HG02678 (cell line): ENCODE data around the gene ANXA1.
A peak's percentile ranks its signal among the peaks of the same experiment; 100 is the strongest.
"Not testable (repeated sequence)": the region's sequence is repeated elsewhere in the genome, so short reads cannot be mapped to it uniquely, and the experiment has no call there.

Experiments used
- ATAC-seq: cut with Tn5 transposase; IDR thresholded peaks from one replicate; pipeline ENCODE4 v1.9.1; 2021; ENCODE audit warnings: mild to moderate bottlenecking, moderate library complexity; ENCODE audit not compliant: unreplicated experiment

ANXA1 gene

DNA sequence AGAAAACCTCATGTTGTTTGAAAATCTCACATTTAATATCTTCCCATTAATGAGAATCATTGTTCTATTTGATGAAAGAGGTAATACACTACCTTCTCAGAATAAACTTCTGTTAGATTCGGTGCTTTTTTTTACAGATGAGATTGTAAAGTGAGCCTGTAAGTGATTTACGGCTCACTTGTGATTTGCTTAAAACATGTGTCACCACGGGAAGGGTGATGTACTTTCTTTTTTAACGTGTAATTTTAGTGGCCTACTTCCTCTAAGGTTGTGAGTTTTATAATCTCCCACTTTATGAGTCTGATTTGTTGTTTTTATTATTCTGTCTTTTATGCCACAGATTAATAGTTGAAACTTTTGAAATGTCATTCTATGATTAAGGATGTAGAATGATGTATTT, 15.9 kb downstream of the ANXA1 start:
- ATAC-seq, result no peak

DNA sequence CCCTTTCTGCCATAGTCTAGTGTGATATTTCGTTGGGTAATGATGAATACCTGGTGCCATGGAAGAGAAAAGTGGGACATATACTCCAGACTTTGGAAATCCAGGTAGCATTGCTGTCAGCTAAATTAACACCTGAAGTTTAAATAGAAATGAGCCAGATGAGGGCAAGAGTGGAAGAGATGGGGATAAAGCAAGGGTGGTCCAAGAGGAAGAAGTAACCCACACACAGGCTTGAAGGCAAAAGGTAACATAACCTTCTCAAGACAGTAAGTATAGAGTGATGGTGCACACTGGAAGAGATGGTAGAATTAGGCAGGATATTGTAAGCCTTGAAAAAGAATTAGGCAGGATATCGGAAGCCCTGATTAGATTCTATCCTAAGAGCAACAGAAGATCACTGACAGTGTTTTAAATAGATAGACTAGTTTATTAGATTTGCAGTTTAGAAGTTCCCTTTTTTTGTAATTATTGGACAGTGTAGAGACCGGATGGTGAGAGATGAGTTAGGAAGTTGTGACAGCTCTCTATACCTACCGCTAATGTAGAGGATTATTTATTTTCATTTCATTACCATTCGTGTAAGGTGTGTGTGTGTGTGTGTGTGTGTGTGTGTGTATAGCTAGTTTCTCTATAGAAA, 16.8 kb downstream of the ANXA1 start:
- ATAC-seq, result no peak

DNA sequence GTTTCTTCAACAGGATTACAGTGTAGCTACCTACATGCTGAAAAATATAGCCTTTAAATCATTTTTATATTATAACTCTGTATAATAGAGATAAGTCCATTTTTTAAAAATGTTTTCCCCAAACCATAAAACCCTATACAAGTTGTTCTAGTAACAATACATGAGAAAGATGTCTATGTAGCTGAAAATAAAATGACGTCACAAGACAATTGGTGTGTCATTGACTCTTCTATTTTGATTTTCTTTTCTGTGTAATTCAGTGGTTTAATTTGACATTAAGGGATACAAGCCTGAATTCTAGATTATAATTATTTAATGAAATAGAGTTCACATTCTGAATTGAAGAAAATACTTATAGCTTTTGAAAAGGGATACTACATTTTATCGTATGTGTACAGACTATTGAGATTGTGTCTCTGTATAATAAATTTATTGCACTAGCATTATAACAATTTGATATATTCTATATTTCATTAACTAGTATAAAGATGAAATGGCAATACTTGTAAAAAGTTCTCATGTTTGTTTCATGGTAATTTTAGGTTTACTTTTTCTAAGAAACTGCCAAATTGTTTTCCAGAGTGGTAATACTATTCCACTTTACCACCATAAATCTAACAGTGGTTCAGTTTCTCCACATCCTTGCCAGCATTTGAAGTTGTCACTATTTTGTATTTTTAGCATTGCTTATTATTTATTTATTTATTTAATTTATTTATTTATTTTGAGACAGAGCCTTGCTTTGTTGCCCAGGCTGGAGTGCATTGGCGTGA, 18.7 kb downstream of the ANXA1 start:
- ATAC-seq, result no peak

DNA sequence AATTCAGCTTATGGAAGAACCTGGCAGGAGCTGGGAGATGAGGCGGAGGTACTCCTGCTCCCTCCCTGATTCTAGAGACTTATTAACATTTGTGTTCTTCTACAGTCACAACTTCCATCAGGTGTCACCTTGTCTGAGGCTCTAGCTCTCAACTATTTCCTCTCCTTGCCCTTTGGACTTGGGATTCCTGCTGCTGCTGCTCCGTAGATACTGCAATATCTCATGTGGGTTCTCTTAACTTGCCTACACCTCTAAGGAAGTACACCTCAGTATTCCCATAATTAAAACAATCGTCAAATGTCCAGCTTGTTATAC, 21.2 kb downstream of the ANXA1 start:
- no peak for ATAC-seq

DNA sequence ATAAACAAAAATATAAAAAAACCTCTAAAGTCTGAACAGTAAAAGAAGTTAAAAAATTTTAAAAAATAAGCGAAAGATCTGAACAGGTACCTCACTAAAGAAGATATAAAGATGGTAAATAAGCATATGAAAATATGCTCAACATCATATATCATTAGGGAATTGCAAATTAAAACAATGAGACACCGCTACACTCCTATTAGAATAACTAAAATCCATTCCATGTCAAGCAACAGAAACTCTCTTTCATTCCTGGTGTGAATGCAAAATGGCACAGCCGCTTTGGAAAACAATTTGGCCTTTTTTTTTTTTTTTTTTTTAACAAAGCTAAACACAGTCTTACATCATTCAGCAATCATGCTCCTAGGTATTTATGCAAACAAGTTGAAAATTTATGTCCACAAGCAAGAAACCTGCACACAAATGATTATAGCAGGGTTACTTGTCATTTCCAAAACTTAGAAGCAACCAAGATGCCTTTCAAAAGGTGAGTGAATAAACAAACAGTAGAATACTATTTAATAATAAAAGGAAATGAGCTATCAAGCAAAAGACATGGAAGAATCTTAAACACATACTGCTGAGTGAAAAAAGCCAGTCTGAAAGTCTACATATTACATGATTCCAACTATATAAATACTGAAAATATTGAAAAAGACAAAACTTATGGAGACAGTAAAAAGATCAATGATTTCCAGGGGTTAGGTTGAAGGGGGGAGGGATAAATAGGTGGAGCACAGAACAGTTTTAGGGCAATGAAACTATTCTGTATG, 22.1 kb downstream of the ANXA1 start:
- ATAC-seq, result no peak

DNA sequence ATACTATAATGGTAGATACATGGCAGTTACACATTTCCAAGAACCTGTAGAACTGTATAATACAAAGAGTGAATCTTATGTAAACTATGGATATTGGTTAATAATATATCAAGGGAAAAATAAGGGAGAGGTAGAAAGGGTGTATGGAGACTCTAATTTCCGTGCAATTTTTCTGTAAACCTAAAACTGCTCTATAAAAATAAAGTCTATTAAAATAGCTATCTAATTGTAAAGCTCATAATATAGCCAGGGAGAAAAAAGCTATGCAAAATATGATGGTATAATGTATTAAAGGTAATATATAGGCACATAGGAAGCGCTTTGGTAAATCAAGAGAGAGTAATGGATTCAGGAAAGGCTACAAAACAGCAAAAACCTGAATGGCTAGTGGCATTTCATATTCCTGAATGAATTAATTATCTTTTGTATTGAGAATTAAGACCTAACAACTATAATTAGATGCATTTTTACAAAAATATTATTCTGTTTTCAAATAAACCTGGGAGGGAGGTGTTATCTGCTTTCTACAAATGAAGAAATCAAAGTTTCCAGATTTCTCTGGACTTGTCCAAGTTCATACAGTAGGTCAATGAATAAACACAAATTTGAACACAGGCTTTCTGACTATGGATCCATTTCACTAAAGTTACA, 22.8 kb downstream of the ANXA1 start:
- ATAC-seq, result no peak

DNA sequence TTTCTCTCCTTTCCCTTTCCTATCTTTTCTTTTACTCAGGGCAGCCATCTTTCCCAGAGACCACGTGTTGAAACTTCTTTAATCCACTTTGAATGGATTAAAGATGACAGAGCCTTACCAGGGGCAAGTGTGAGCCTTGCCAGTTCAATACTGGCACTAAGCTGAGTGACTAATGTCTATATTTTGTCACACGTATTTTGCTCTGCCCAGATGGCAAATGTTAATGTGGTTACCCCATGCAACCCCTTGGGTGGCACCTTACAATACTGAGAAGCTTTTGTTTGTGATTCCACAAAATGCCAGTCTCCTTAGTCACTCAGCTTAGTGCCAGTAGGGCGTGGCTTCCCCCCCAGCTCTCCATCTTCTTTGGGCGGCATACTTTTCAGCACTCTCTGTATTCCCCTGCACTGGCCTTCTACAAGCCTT, 24.8 kb downstream of the ANXA1 start:
- ATAC-seq, result no peak

DNA sequence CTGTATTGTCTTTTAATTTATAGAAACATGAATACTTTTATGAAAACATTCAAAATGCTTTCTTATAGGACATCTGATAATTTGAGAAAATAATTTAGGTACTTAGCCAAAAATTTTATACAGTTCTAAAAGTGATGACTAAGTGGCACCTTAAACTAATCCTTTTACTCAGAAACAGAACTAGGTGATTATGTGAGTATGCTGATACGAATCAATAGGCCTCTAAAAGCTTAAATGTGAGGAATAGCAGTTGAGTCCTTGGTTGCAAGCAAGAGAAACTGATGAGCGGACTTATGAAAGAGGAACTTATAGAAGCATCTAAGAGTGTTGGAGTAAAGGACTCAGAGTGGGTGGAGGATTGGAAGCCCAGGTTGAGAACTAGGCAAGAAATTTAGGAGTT, 26.4 kb downstream of the ANXA1 start:
- no peak for ATAC-seq

DNA sequence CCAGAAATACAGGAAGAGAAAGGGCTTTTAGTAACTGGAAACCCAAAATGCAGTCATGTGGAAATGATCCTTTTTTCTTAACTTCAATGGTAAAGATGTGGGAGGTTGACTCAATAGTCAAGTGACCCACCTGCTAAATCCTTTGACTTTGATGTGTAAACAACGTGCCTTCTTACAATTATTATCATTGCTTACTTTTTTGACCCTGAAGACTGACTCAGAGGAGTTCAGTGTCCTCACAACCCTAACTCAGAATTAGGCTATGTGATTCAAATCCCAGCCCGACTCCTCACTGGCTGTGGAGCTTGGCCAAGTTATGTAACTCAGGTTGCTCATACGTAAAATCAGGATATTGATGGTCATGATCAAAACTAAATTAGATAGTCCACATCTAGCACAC, 27.9 kb downstream of the ANXA1 start:
- peak; percentile 46 for ATAC-seq

DNA sequence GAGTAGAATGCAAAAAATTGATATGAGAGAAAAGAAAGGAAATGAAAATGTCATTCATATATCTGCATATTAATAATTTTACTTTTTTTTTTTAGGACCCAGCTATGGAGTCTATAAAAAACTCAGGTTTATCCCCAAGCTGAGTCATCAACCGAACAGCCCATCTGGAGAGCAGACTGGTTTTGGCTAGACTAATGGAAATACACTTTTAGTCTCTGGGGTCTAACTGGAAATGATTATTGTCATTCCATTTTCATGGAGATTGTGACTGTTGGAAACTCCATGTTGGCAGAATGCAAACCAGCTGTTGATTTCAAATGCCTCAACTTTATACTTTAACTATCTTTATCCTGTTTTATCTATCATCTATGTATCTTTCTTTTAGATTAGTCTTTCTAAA, 28.7 kb downstream of the ANXA1 start:
- ATAC-seq, result no peak

DNA sequence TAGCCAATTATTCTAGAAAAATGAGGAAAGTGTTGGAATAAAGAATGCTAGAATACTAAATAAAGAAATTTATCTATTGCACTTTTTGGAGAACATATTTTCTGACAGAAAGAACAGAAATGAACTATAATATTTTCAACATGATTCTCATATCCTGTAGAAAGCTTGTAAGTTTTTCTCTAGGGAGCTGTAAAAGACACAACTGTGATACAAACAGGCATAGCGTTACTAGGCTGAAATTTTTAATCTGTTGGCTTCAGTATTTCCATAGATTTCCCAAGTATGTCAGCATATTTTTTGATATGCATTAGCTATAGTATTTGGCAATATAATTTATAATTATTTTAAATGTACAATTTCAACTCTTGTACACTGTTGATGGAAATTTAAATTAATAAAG, 31.3 kb downstream of the ANXA1 start:
- no peak for ATAC-seq

DNA sequence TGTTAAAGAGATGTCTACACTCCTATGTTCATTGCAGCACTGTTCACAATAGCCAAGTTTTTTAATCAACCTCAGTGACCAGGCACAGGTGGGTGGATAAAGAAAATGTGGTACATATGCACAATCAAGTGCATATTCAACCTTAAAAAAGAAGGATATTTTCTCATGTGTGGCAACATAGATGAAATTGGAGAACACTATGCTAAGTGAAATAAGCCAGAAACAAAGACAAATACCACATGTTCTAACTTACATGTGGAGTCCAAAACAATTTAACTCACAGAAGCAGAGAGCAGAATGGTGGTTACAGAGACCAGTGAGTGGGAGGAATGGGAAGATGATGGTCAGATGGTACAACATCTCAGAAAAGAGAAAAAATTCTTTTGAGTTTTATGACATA, 31.8 kb downstream of the ANXA1 start:
- no peak for ATAC-seq

DNA sequence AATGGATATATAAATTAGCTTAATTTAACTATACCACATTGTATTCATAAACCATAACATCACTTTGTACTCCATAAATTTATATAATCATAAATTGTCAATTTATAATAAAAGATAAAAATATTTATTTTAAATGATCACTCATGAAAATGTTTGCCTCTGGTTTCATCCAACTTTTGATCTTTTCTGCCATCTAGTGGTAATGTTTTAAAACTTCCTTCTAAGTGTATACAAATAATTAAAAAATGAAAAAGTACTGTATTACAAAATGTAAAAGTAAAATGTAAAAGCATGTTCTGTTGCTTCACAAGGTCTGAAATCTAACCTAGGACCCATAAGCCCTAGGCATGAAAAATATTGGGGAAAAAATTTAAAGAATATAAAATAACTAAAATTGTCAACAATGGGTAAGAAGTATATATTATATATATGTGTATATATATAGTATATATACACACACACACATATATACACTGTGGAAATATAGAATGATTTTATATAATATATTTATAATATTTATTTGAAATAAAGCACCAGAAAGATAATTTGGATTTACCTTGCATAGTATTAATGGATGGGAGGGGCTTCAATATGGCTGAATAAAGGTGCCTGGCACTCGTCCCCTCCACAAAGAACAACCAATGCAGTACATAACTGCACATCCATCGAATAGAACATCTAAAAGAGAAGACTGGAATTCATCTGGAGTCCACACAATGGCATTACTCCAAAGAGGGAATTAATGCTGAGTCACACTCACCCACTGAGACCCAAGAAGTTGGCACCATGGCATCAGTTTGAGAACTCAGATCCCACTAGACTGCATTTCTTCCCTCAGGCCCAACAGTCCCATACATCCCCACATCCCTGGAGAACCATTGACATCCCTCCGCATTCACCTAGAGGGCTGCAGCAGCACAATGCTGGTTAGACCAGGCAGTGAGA, 32.5 kb downstream of the ANXA1 start:
- ATAC-seq, result peak; percentile 53

DNA sequence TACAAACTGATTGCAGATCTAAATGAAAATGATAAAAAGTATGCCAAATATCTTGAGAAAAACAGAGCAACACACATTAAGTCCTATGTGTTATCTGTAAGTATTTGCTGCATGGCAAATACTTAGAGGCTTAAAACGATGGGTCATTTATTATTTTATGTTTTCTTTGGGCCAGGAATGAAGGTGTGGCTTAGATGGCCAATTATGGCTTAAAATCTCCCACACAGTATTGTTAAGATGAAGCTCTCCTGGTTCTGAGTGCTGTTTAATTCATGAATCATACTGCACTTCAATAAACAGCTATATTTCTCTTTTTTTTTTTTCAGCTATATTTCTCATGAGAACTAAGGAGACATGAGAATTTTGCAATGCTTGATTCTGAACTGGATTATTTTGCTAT, 39.4 kb downstream of the ANXA1 start:
- not testable (repeated sequence) for ATAC-seq

DNA sequence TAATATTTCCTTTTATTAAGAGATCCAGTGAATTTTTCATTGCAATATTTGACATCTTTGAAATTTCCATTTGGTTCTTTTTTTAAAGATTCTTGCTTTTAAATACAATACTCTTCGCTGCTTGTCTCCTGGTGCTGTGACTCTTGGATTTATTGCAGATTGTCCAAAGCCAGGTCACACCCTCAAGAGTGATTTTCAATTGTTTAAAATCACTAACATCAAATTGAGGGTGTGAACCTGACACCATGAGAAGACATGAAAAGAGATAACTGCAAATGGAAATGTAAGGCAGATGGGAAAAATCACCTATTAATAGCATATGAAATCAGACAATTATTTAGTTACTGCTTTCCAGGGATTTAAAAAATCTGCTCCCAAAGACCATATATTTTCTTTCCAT, 42.6 kb downstream of the ANXA1 start:
- ATAC-seq, result no peak

DNA sequence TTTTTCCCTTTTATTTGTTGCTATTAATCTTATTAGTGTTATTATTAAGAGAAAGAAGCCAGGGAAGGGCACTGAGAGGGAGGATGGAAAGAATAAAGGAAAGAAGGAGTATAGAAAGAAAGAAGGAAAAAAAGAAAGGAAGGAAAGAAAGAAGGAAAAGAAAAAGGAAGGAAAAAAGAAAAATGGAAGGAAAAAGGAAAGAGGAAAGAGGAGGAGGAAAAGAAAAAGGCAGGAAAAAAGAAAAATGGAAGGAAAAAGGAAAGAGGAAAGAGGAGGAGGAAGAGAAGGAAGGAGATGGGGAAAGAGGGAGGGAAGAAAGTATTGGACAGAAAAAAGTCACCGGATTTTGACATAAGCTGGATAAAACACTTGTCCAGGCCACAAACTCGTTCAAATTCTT, 47.8 kb downstream of the ANXA1 start:
- no peak for ATAC-seq

DNA sequence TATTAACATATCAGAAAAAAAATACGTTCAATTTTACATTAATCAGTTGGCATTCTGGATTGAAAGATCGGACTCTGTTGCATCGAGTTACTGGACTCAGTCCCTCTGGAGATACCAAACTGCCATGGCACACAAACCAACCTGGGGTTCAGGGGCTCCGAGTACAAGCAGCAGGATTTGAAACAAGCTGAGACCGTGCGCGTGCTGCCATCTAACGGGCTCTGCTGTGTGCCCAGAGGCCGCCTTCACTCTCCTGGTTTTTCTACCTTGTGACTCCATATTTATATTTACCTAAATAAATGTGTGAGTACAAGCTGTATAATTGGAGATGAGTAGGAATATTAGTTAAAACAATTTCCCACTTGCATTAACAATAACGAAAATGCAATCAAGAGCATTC, 48.2 kb downstream of the ANXA1 start:
- no peak for ATAC-seq

DNA sequence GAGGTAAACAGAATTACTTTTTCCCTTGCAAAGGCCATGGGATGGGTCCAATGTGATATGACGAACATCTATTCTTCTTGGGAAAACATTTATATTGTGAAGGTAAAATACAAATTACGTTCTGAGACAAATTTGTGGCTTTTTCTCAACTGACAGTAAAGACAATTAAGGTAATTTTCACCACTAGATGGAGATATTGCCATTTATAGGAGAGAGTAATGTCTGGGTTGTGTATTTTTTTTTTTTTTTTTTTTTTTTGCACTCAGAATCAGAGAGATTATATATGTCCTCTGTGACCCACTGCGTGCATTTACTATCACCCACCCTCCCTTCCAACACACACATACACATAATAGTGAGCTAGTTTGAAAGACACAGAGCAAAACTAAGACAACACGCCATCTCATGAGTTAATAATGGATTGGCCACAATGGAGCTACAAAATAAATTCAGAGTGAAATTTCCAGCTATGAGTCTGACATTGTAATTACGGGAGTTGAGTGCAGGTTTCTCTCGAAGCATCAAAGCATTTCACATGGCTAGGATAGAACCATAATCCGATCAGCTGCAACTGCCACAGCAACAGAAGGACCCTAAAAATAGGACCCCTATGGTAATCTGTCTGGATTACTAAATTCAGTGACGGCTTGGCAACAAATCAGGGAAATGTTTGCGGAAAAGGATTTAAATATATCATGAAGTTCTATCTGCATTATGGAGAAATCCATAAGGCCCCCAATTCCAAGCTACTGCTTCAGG, 49.2 kb downstream of the ANXA1 start:
- ATAC-seq, result peak; percentile 58

DNA sequence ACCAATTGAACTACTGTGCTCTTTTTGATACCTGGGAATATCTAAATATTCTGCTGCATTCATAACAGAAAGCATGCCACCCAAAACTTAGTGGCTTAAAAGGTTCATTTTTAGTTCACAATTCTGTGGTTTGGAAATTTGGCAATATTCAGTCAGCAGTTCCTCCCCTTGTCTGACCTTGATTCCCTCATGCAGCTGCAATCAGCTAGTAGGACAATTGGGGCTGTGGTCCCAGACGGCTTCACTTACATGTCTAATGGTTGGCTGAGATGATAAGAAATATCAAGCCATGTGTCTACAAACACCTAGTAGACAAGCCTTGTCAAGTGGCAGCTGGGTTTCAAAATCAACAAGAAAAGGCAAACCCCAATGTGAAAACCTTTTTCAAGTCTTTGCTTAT, 51.3 kb downstream of the ANXA1 start:
- ATAC-seq, result no peak

DNA sequence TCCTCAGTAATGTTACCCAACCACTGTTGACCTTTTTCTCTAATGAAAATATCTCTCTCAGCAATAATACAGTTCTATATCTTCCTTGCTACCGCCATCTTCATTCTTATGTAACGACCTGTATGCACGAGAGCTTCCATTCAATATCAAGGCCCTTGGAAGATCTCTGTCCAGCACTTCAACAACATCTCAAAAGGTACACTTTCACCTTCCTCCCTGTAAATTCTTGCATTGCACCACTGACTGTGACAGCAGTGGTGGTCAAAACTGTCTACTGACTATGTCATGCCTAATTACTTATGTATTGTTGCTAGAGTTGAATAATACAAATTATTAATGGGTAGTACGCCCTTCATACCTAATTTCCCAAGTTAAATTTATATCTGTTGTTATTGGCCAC, 53.3 kb downstream of the ANXA1 start:
- ATAC-seq, result no peak
